Measurements from ENCODE around the gene SUMF2. TPM values are rescaled to one million over a fixed set of nuclear protein-coding genes. Genes with fewer than 3 reads are reported as not detected.
A peak's percentile ranks its signal among the peaks of the same experiment; 100 is the strongest.
"Not testable (repeated sequence)": the region's sequence is repeated elsewhere in the genome, so short reads cannot be mapped to it uniquely, and the experiment has no call there.

The SUMF2 gene
- total and polyA plus RNA-seq, 2 donors from 2014 or later: 175 to 202 TPM

- H3K27me3 ChIP-seq (ENCODE audit: control insufficient read depth, insufficient read depth, low read length): no peaks in the 10 kb centered on the region
- no peaks in the 10 kb centered on the region for H3K36me3 ChIP-seq (ENCODE audit: control insufficient read depth in 2 of 3, insufficient read depth in 3 of 3, low read length in 3 of 3)
- DNase-seq (peak in 3 of 5 donors; percentile 13 to 71 (median 58)), FAIRE-seq (no peak)
- H3K27ac ChIP-seq (ENCODE audit: low read depth in 2 of 2, low read length in 2 of 2): peak overlapping the region; percentile 53 to 74
- intact Hi-C loops (cut with DNase I): no loop called here
- peaks cover 0 to 15% (median 9%) of the 10 kb centered on the region in 3 donors for H3K4me1 ChIP-seq (ENCODE audit: control insufficient read depth in 2 of 3, insufficient read depth in 2 of 3, low read depth in 1 of 3, low read length in 3 of 3)
- H3K4me3 ChIP-seq (ENCODE audit: low read length in 3 of 3): no peak overlapping the region
- no peak overlapping the region for H3K9ac ChIP-seq (ENCODE audit: low read length in 3 of 3)
- no peaks in the 10 kb centered on the region for H3K9me3 ChIP-seq (ENCODE audit: control insufficient read depth in 2 of 3, insufficient read depth in 1 of 3, low read length in 3 of 3)
- no peak for TF ChIP-seq CTCF (IDR thresholded peaks at IDR 0.05; ENCODE audit: borderline replicate concordance, extremely low read depth, insufficient read depth)
Measured at GRCh38 chr7:56046721-56047445, 17.2 kb upstream of the SUMF2 start.

GRCh38 chr7:56047446-56048116 is 16.5 kb upstream of the SUMF2 start:
- DNase-seq: peak in 1 of 5 donors; percentile 14
- H3K27ac ChIP-seq (ENCODE audit: low read depth in 2 of 2, low read length in 2 of 2): peak overlapping the region; percentile 53 to 68
- H3K9ac ChIP-seq (ENCODE audit: low read length in 3 of 3); H3K4me3 ChIP-seq (ENCODE audit: low read length in 3 of 3); intact Hi-C loops (cut with DNase I); H3K27me3 ChIP-seq (ENCODE audit: control insufficient read depth, insufficient read depth, low read length); FAIRE-seq; H3K36me3 ChIP-seq (ENCODE audit: control insufficient read depth in 2 of 3, insufficient read depth in 3 of 3, low read length in 3 of 3); H3K9me3 ChIP-seq (ENCODE audit: control insufficient read depth in 2 of 3, insufficient read depth in 1 of 3, low read length in 3 of 3): not testable (repeated sequence)
- H3K4me1 ChIP-seq (ENCODE audit: control insufficient read depth in 2 of 3, insufficient read depth in 2 of 3, low read depth in 1 of 3, low read length in 3 of 3): peaks cover 0 to 15% (median 9%) of the 10 kb centered on the region in 3 donors

- Histone ChIP-seq H3K36me3 (ENCODE audit: control insufficient read depth in 2 of 3, insufficient read depth in 3 of 3, low read length in 3 of 3) (peaks cover 0 to 4% (median under 1%) of the 10 kb centered on the region in 3 donors), H3K27ac (ENCODE audit: low read depth in 2 of 2, low read length in 2 of 2) (peak overlapping the region in 1 of 2 donors; percentile 28), H3K4me3 (ENCODE audit: low read length in 3 of 3) (no peak overlapping the region), H3K4me1 (ENCODE audit: control insufficient read depth in 2 of 3, insufficient read depth in 2 of 3, low read depth in 1 of 3, low read length in 3 of 3) (peaks cover 0 to 17% (median 9%) of the 10 kb centered on the region in 3 donors), H3K9me3 (ENCODE audit: control insufficient read depth in 2 of 3, insufficient read depth in 1 of 3, low read length in 3 of 3) (no peaks in the 10 kb centered on the region), H3K9ac (ENCODE audit: low read length in 3 of 3) (no peak overlapping the region), H3K27me3 (ENCODE audit: control insufficient read depth, insufficient read depth, low read length) (no peaks in the 10 kb centered on the region)
- intact Hi-C loops (cut with DNase I): no loop called here
- DNase-seq: no peak
- FAIRE-seq: no peak
- TF ChIP-seq CTCF (IDR thresholded peaks at IDR 0.05; ENCODE audit: borderline replicate concordance, extremely low read depth, insufficient read depth): no peak
Measured at GRCh38 chr7:56048245-56048644, 15.8 kb upstream of the SUMF2 start.

- H3K27ac ChIP-seq (ENCODE audit: low read depth in 2 of 2, low read length in 2 of 2); FAIRE-seq; H3K4me3 ChIP-seq (ENCODE audit: low read length in 3 of 3); intact Hi-C loops (cut with DNase I); H3K36me3 ChIP-seq (ENCODE audit: control insufficient read depth in 2 of 3, insufficient read depth in 3 of 3, low read length in 3 of 3); H3K9ac ChIP-seq (ENCODE audit: low read length in 3 of 3); H3K9me3 ChIP-seq (ENCODE audit: control insufficient read depth in 2 of 3, insufficient read depth in 1 of 3, low read length in 3 of 3); H3K27me3 ChIP-seq (ENCODE audit: control insufficient read depth, insufficient read depth, low read length): not testable (repeated sequence)
- peak in 1 of 5 donors; percentile 41 for DNase-seq
- peaks cover 0 to 18% (median 9%) of the 10 kb centered on the region in 3 donors for H3K4me1 ChIP-seq (ENCODE audit: control insufficient read depth in 2 of 3, insufficient read depth in 2 of 3, low read depth in 1 of 3, low read length in 3 of 3)
Measured at GRCh38 chr7:56048763-56049162, 15.3 kb upstream of the SUMF2 start.

Measured in kidney (tissue), 14 donors.